ENCODE data around the gene PARM1.

PARM1 gene

DNA sequence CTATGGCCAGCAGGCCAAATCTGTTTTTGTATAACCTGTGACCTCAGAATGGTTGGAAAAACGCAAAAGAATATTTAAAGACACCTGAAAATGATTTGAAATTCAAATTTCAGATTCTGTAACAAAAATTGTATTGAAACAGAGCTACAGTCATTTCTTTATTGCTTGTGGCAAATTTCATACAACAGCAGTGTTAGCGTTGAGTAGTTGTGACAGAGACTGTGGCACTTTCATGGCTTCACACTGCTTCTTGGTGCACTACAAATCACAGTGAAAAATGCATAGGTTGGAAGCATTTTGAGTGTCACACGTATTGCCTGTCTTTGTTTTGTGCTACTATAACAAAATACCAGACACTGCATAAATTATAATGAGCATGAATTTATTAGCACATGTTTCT lies 12.2 kb upstream of the PARM1 start:
- no peaks in the 10 kb centered on the region for H3K9me2 ChIP-seq (replicated peaks; ENCODE audit: insufficient read depth, low read length)
- no peaks in the 10 kb centered on the region for H3K27me3 ChIP-seq (ENCODE audit: low read length)
- H3F3A ChIP-seq (ENCODE audit: insufficient read depth) = no peaks in the 10 kb centered on the region
- H3K4me2 ChIP-seq (ENCODE audit: low read depth, low read length, poor library complexity, severe bottlenecking) = no peak overlapping the region
- TF ChIP-seq, protein P1, sequence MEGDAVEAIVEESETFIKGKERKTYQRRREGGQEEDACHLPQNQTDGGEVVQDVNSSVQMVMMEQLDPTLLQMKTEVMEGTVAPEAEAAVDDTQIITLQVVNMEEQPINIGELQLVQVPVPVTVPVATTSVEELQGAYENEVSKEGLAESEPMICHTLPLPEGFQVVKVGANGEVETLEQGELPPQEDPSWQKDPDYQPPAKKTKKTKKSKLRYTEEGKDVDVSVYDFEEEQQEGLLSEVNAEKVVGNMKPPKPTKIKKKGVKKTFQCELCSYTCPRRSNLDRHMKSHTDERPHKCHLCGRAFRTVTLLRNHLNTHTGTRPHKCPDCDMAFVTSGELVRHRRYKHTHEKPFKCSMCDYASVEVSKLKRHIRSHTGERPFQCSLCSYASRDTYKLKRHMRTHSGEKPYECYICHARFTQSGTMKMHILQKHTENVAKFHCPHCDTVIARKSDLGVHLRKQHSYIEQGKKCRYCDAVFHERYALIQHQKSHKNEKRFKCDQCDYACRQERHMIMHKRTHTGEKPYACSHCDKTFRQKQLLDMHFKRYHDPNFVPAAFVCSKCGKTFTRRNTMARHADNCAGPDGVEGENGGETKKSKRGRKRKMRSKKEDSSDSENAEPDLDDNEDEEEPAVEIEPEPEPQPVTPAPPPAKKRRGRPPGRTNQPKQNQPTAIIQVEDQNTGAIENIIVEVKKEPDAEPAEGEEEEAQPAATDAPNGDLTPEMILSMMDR (IDR thresholded peaks at IDR 0.05; ENCODE audit: insufficient read depth, low read length, poor library complexity, severe bottlenecking) = no peak
- TF ChIP-seq EZH2phosphoT487 (conservative IDR thresholded peaks at IDR 0.05; ENCODE audit: low read length) = no peak
- H3K9ac ChIP-seq (ENCODE audit: low read length) = no peak overlapping the region
- no peak overlapping the region for H3K4me3 ChIP-seq (ENCODE audit: insufficient read depth, low read length, poor library complexity, severe bottlenecking)
- H2AFZ ChIP-seq (ENCODE audit: low read depth, low read length, severe bottlenecking) = no peak overlapping the region
- no peaks in the 10 kb centered on the region for H3K36me3 ChIP-seq (ENCODE audit: low read length)
- no peak overlapping the region for H3K27ac ChIP-seq (ENCODE audit: low read depth, low read length)
- no peaks in the 10 kb centered on the region for H3K79me2 ChIP-seq (ENCODE audit: insufficient read depth, low read length)
- no peaks in the 10 kb centered on the region for H3K9me3 ChIP-seq (ENCODE audit: insufficient read depth, low read length)
- H4K20me1 ChIP-seq (ENCODE audit: low read depth, low read length) = no peaks in the 10 kb centered on the region

DNA sequence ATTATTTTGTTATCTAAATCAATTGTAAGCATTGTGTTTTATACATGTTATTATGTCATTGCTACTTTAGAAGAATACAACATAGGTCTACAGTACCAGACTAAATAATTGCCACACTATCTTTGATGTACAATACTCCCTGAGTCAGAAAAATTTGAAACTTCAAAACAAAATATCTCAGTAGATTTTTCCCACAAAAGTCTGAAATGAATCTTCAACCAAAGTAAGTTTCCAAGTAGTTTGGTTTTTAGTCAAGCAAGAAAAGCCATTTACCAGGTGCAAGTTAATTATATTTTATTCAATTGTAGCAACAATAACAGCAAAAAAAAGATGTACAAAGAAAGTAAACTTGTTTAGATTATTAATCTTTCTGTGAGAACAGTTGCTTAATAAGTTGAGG lies 11.4 kb upstream of the PARM1 start:
- no peaks in the 10 kb centered on the region for H3K9me3 ChIP-seq (ENCODE audit: insufficient read depth, low read length)
- no peak overlapping the region for H2AFZ ChIP-seq (ENCODE audit: low read depth, low read length, severe bottlenecking)
- no peaks in the 10 kb centered on the region for H3K79me2 ChIP-seq (ENCODE audit: insufficient read depth, low read length)

DNA sequence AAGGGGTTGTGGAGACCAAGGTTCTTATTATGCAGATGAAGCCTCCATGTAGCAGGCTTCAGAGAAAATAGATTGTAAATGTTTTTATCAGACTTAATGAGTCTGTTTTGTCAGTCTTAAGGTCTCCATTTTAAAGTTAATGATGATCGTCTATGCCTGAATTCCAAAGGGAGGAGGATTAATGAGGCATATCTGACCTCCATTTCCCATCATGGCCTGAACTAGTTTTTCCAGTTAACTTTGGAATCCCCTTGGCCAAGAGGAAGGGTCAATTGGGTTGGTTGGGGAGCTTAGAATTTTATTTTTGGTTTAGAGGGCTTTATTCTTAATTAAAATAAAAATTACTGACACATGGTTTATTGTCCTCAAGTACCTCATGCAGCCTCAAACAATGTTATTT lies 6.9 kb upstream of the PARM1 start:
- Histone ChIP-seq H3F3A (ENCODE audit: insufficient read depth) (no peaks in the 10 kb centered on the region), H3K27ac (ENCODE audit: low read depth, low read length) (no peak overlapping the region), H3K9me2 (replicated peaks; ENCODE audit: insufficient read depth, low read length) (no peaks in the 10 kb centered on the region), H3K4me3 (ENCODE audit: insufficient read depth, low read length, poor library complexity, severe bottlenecking) (no peak overlapping the region), H3K9ac (ENCODE audit: low read length) (no peak overlapping the region), H3K79me2 (ENCODE audit: insufficient read depth, low read length) (no peaks in the 10 kb centered on the region), H3K4me2 (ENCODE audit: low read depth, low read length, poor library complexity, severe bottlenecking) (no peak overlapping the region), H3K27me3 (ENCODE audit: low read length) (no peaks in the 10 kb centered on the region), H3K9me3 (ENCODE audit: insufficient read depth, low read length) (no peaks in the 10 kb centered on the region), H3K36me3 (ENCODE audit: low read length) (no peaks in the 10 kb centered on the region), H4K20me1 (ENCODE audit: low read depth, low read length) (no peaks in the 10 kb centered on the region), H2AFZ (ENCODE audit: low read depth, low read length, severe bottlenecking) (no peak overlapping the region)
- TF ChIP-seq, protein P1 (IDR thresholded peaks at IDR 0.05; ENCODE audit: insufficient read depth, low read length, poor library complexity, severe bottlenecking) = no peak
- TF ChIP-seq EZH2phosphoT487 (conservative IDR thresholded peaks at IDR 0.05; ENCODE audit: low read length) = no peak

More for the DNA sequence above, 11.4 kb upstream of the PARM1 start:
- Histone ChIP-seq H3K27me3 (ENCODE audit: low read length) (no peaks in the 10 kb centered on the region), H3F3A (ENCODE audit: insufficient read depth) (no peaks in the 10 kb centered on the region), H3K9ac (ENCODE audit: low read length) (no peak overlapping the region), H3K4me2 (ENCODE audit: low read depth, low read length, poor library complexity, severe bottlenecking) (no peak overlapping the region), H3K27ac (ENCODE audit: low read depth, low read length) (no peak overlapping the region), H3K9me2 (replicated peaks; ENCODE audit: insufficient read depth, low read length) (no peaks in the 10 kb centered on the region), H4K20me1 (ENCODE audit: low read depth, low read length) (no peaks in the 10 kb centered on the region), H3K4me3 (ENCODE audit: insufficient read depth, low read length, poor library complexity, severe bottlenecking) (no peak overlapping the region), H3K36me3 (ENCODE audit: low read length) (no peaks in the 10 kb centered on the region)
- no peak for TF ChIP-seq EZH2phosphoT487 (conservative IDR thresholded peaks at IDR 0.05; ENCODE audit: low read length)
- TF ChIP-seq, protein P1 (IDR thresholded peaks at IDR 0.05; ENCODE audit: insufficient read depth, low read length, poor library complexity, severe bottlenecking) = no peak

Data from SU-DHL-6 (cell line).